Right kidney (tissue), 9 donors: Measurements from ENCODE around the gene BPIFB1.

Experiments used
- DNase-seq: peaks from one replicate; pipeline ENCODE4 v3.0.0-alpha.2; 2016
- long read RNA-seq, 8 donors: transcript quantifications; one replicate each; lab custom pipeline, GENCODE V29; 2026

Gene BPIFB1
- long read RNA-seq, donor 1 = 0 reads
- long read RNA-seq, donor 2 = 0 reads
- long read RNA-seq, donor 3 = 0 reads
- long read RNA-seq, donor 4 = 0 reads
- long read RNA-seq, donor 5 = 0 reads
- long read RNA-seq, donor 6 = 0 reads
- long read RNA-seq, donor 7 = 0 reads
- long read RNA-seq, donor 8 = 0 reads

- DNase-seq = no peak
Measured at GRCh38 chr20:33282991-33283555, at the start of gene BPIFB1. BPIFB1 (plus strand) TSS chr20:33283214; CDS start chr20:33286074, 2,860 bp downstream.

- no peak for DNase-seq
Measured at GRCh38 chr20:33234050-33234449, 49.0 kb upstream of the BPIFB1 start.

GRCh38 chr20:33235696-33236095 lies 47.3 kb upstream of the BPIFB1 start, which contains the start of gene BPIFA1:
BPIFA1 (plus strand) TSS chr20:33235996; CDS start chr20:33237712, 1,716 bp downstream.
- no peak for DNase-seq

GRCh38 chr20:33236351-33236750 lies 46.7 kb upstream of the BPIFB1 start:
- no peak for DNase-seq

- no peak for DNase-seq
Measured at GRCh38 chr20:33237989-33238388, 45.0 kb upstream of the BPIFB1 start.

- DNase-seq = no peak
Measured at GRCh38 chr20:33239418-33239817, 43.6 kb upstream of the BPIFB1 start.

GRCh38 chr20:33239979-33240736 lies 42.9 kb upstream of the BPIFB1 start:
- no peak for DNase-seq

- DNase-seq = no peak
Measured at GRCh38 chr20:33240923-33241322, 42.1 kb upstream of the BPIFB1 start.

- no peak for DNase-seq
Measured at GRCh38 chr20:33242319-33243100, 40.5 kb upstream of the BPIFB1 start.

GRCh38 chr20:33246077-33246476 lies 36.9 kb upstream of the BPIFB1 start:
- no peak for DNase-seq

GRCh38 chr20:33249456-33249855 lies 33.6 kb upstream of the BPIFB1 start:
- no peak for DNase-seq

GRCh38 chr20:33250666-33251065 lies 32.3 kb upstream of the BPIFB1 start:
- DNase-seq = no peak

- no peak for DNase-seq
Measured at GRCh38 chr20:33251496-33251895, 31.5 kb upstream of the BPIFB1 start.

- no peak for DNase-seq
Measured at GRCh38 chr20:33252460-33252859, 30.6 kb upstream of the BPIFB1 start.

- no peak for DNase-seq
Measured at GRCh38 chr20:33255005-33255404, 28.0 kb upstream of the BPIFB1 start.

- no peak for DNase-seq
Measured at GRCh38 chr20:33257237-33257636, 25.8 kb upstream of the BPIFB1 start.

GRCh38 chr20:33259371-33259770 lies 23.6 kb upstream of the BPIFB1 start:
- DNase-seq = no peak

- no peak for DNase-seq
Measured at GRCh38 chr20:33261465-33261864, 21.5 kb upstream of the BPIFB1 start.

- no peak for DNase-seq
Measured at GRCh38 chr20:33262658-33263065, 20.4 kb upstream of the BPIFB1 start.

GRCh38 chr20:33263784-33264183 lies 19.2 kb upstream of the BPIFB1 start:
- DNase-seq = no peak

- DNase-seq = no peak
Measured at GRCh38 chr20:33267701-33268100, 15.3 kb upstream of the BPIFB1 start.

- DNase-seq = no peak
Measured at GRCh38 chr20:33272155-33272873, 10.7 kb upstream of the BPIFB1 start.
